Neural cell (in vitro differentiated cells): ENCODE results near the gene MAD2L1BP. TPM values are rescaled to one million over a fixed set of nuclear protein-coding genes. Genes with fewer than 3 reads are reported as not detected.
A peak's percentile ranks its signal among the peaks of the same experiment; 100 is the strongest.
"Not testable (repeated sequence)": the region's sequence is repeated elsewhere in the genome, so short reads cannot be mapped to it uniquely, and the experiment has no call there.

Experiments
- H2AFZ ChIP-seq: fragments of 200-600, 300-800 bp; sonication (generic), shearing (Covaris generic); 2 replicates; pipeline ENCODE4 v1.6.0; 2014; ENCODE audit warnings: low read depth, mild to moderate bottlenecking, antibody characterized with exemption, low read length, moderate library complexity
- H3F3A ChIP-seq: fragments of 200-600 bp; shearing (Covaris generic); 2 replicates; pipeline ENCODE4 v1.6.1; 2016; ENCODE audit warnings: mild to moderate bottlenecking, moderate library complexity, mixed read lengths, antibody characterized with exemption, low read length; ENCODE audit not compliant: insufficient read depth, poor library complexity, severe bottlenecking
- H3K27ac ChIP-seq: fragments of 200-600, 300-800 bp; sonication (generic), shearing (Covaris generic); 2 replicates; pipeline ENCODE4 v1.5.1; 2014; ENCODE audit warnings: mild to moderate bottlenecking, low read length, moderate library complexity
- H3K27me3 ChIP-seq: fragments of 300-800, 200-600 bp; sonication (generic), shearing (Covaris generic); 2 replicates; pipeline ENCODE4 v1.6.0; 2014; ENCODE audit warnings: mild to moderate bottlenecking, low read depth, low read length, moderate library complexity; ENCODE audit not compliant: insufficient read depth
- H3K36me3 ChIP-seq: fragments of 300-800, 200-600 bp; sonication (generic), shearing (Covaris generic); 2 replicates; pipeline ENCODE4 v1.5.1; 2014; ENCODE audit warnings: mild to moderate bottlenecking, antibody characterized with exemption, low read length, moderate library complexity; ENCODE audit not compliant: insufficient read depth
- H3K4me2 ChIP-seq: fragments of 300-800, 200-600 bp; sonication (generic), shearing (Covaris generic); 2 replicates; pipeline ENCODE4 v1.6.0; 2014; ENCODE audit warnings: mild to moderate bottlenecking, low read length
- H3K4me3 ChIP-seq: fragments of 300-800, 200-600 bp; sonication (generic), shearing (Covaris generic); 2 replicates; pipeline ENCODE4 v1.5.1; 2014; ENCODE audit warnings: mild to moderate bottlenecking, low read length, moderate library complexity
- H3K79me2 ChIP-seq: fragments of 200-600 bp; shearing (Covaris generic); replicated peaks from 2 replicates; pipeline ENCODE4 v1.6.0; 2014; ENCODE audit warnings: mild to moderate bottlenecking, low read length, moderate library complexity; ENCODE audit not compliant: insufficient read depth
- H3K9ac ChIP-seq: fragments of 300-800, 200-600 bp; sonication (generic), shearing (Covaris generic); 2 replicates; pipeline ENCODE4 v1.6.1; 2016; ENCODE audit warnings: mild to moderate bottlenecking, low read length, mixed read lengths
- H3K9me2 ChIP-seq: fragments of 200-600 bp; shearing (Covaris generic); 2 replicates; pipeline ENCODE4 v1.6.1; 2016; ENCODE audit warnings: mild to moderate bottlenecking, low read length, mixed read lengths; ENCODE audit not compliant: insufficient read depth
- H3K9me3 ChIP-seq: fragments of 200-600, 300-800 bp; sonication (generic), shearing (Covaris generic); 2 replicates; pipeline ENCODE4 v1.6.1; 2016; ENCODE audit warnings: mild to moderate bottlenecking, mixed run types, low read length, moderate library complexity, mixed read lengths
- H4K20me1 ChIP-seq: fragments of 200-600 bp; shearing (Covaris generic); 2 replicates; pipeline ENCODE4 v1.6.1; 2016; ENCODE audit warnings: mild to moderate bottlenecking, mixed run types; ENCODE audit not compliant: insufficient read depth
- EP300 ChIP-seq: fragments of 450-650 bp; conservative IDR thresholded peaks from 2 replicates; pipeline ENCODE4 v1.6.1; 2014; ENCODE audit warnings: antibody characterized with exemption, mild to moderate bottlenecking, moderate library complexity; ENCODE audit not compliant: poor library complexity, severe bottlenecking
- EZH2 ChIP-seq: fragments of 200-600, 300-800 bp; shearing (Covaris generic), sonication (generic); IDR thresholded peaks from 2 replicates; pipeline ENCODE4 v1.6.1; 2014; ENCODE audit warnings: antibody characterized with exemption, low read length, borderline replicate concordance, mild to moderate bottlenecking; ENCODE audit not compliant: insufficient read depth, poor library complexity, severe bottlenecking
- MXI1 ChIP-seq: fragments of 450-650 bp; conservative IDR thresholded peaks from 2 replicates; pipeline ENCODE4 v1.6.1; 2014; ENCODE audit warnings: antibody characterized with exemption, mild to moderate bottlenecking; ENCODE audit not compliant: poor library complexity, severe bottlenecking
- POLR2AphosphoS5 ChIP-seq: IDR thresholded peaks from 2 replicates; pipeline ENCODE4 v1.6.1; 2012
- RAD21 ChIP-seq: fragments of 450-650 bp; conservative IDR thresholded peaks from 2 replicates; pipeline ENCODE4 v1.6.1; 2014; ENCODE audit warnings: antibody characterized with exemption, mild to moderate bottlenecking, moderate library complexity
- SMC3 ChIP-seq: fragments of 450-650 bp; conservative IDR thresholded peaks from 2 replicates; pipeline ENCODE4 v1.6.1; 2014; ENCODE audit warnings: antibody characterized with exemption, mild to moderate bottlenecking, moderate library complexity; ENCODE audit not compliant: poor library complexity
- TAF1 ChIP-seq: IDR thresholded peaks from 2 replicates; pipeline ENCODE4 v1.6.1; 2012; ENCODE audit warnings: low read depth
- polyA minus RNA-seq: library from RNA; depleted of rRNA, polyadenylated mRNA; stranded (reverse); fragments of >200 nt; gene quantifications from 2 replicates; pipeline ENCODE4 v1.2.3, GENCODE V29; 2014
- polyA plus RNA-seq: library from polyadenylated mRNA; depleted of rRNA; stranded (reverse); fragments of >200 nt; gene quantifications from 2 replicates; pipeline ENCODE4 v1.2.3, GENCODE V29; 2014
- TF ChIP-seq, protein P1 (sequence below): fragments of 450-650 bp; IDR thresholded peaks from 2 replicates; pipeline ENCODE4 v1.5.1; 2014; ENCODE audit warnings: antibody characterized with exemption, mild to moderate bottlenecking, moderate library complexity; ENCODE audit not compliant: poor library complexity, severe bottlenecking
- TF ChIP-seq, protein P2 (sequence below): IDR thresholded peaks from 2 replicates; pipeline ENCODE4 v1.6.1; 2012; ENCODE audit warnings: borderline replicate concordance

The MAD2L1BP gene, protein sequence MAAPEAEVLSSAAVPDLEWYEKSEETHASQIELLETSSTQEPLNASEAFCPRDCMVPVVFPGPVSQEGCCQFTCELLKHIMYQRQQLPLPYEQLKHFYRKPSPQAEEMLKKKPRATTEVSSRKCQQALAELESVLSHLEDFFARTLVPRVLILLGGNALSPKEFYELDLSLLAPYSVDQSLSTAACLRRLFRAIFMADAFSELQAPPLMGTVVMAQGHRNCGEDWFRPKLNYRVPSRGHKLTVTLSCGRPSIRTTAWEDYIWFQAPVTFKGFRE
- polyA plus RNA-seq (43.2 and 64.2 TPM in 2 replicates), polyA minus RNA-seq (54.2 and 54.3 TPM in 2 replicates)

DNA sequence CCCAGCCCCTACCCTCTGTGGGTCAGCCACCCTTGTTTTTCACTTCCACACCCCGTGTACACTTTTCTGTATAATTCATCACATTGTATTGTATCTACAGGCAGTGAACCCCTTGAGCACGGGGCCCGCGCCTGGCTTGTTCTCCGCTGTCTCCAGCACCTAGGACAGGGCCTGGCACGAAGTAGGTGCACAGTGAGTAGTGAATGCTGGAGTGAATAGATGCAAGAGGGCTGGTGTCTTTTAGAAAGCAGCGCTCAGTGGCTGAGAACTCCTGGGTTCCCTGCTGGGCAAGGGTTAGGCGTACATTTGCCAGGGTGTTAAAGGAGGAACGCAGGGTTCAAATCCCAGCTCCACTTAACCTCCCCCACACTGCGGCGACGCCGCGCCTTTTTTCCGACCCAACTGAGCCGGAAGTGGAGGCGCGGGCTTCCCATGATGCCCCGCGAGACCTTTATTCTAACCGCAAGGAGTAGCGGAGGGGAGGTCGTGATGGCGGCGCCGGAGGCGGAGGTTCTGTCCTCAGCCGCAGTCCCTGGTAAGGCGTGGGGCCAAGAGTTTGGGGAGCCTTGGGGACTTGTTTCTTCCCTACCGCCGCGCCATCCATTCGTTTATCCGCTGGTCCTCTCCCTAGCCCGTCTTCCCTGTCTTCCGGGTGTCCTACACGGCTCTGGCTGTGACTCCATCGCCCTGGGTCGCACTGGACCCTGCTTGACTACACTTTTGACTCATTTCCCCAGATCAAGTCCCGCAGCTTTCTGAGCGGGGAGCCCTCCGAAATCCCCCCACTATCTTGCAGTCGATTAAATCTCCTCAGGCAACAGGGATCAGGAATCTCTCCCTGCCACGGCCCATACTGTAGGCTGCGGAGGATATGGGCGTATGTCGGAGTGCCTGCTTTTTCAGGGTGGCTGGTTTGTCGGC lies at the start of gene MAD2L1BP:
MAD2L1BP (plus strand) TSS at position 454 of the 921 bp plus-strand sequence; CDS start at position 490, 36 bp downstream.
- H3K36me3 ChIP-seq: no peaks in the 10 kb centered on the region
- peak within 1 kb of the TSS; percentile 99 for H2AFZ ChIP-seq
- no peaks in the 10 kb centered on the region for H3K9me2 ChIP-seq
- H3K27me3 ChIP-seq: no peaks in the 10 kb centered on the region
- H3K4me3 ChIP-seq: peak within 1 kb of the TSS; percentile 94
- no peaks in the 10 kb centered on the region for H3K9me3 ChIP-seq
- peaks cover 21% of the 10 kb centered on the region for H3K79me2 ChIP-seq
- H3K27ac ChIP-seq: peak within 1 kb of the TSS; percentile 84
- no peaks in the 10 kb centered on the region for H3F3A ChIP-seq
- H3K4me2 ChIP-seq: peak within 1 kb of the TSS; percentile 94
- peak; percentile 96 for TF ChIP-seq TAF1
- peak; percentile 96 for TF ChIP-seq POLR2AphosphoS5
- TF ChIP-seq, protein P1, sequence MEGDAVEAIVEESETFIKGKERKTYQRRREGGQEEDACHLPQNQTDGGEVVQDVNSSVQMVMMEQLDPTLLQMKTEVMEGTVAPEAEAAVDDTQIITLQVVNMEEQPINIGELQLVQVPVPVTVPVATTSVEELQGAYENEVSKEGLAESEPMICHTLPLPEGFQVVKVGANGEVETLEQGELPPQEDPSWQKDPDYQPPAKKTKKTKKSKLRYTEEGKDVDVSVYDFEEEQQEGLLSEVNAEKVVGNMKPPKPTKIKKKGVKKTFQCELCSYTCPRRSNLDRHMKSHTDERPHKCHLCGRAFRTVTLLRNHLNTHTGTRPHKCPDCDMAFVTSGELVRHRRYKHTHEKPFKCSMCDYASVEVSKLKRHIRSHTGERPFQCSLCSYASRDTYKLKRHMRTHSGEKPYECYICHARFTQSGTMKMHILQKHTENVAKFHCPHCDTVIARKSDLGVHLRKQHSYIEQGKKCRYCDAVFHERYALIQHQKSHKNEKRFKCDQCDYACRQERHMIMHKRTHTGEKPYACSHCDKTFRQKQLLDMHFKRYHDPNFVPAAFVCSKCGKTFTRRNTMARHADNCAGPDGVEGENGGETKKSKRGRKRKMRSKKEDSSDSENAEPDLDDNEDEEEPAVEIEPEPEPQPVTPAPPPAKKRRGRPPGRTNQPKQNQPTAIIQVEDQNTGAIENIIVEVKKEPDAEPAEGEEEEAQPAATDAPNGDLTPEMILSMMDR: peak; percentile 10
- TF ChIP-seq MXI1: peak; percentile 73
- no peak for TF ChIP-seq RAD21
- TF ChIP-seq, protein P2, sequence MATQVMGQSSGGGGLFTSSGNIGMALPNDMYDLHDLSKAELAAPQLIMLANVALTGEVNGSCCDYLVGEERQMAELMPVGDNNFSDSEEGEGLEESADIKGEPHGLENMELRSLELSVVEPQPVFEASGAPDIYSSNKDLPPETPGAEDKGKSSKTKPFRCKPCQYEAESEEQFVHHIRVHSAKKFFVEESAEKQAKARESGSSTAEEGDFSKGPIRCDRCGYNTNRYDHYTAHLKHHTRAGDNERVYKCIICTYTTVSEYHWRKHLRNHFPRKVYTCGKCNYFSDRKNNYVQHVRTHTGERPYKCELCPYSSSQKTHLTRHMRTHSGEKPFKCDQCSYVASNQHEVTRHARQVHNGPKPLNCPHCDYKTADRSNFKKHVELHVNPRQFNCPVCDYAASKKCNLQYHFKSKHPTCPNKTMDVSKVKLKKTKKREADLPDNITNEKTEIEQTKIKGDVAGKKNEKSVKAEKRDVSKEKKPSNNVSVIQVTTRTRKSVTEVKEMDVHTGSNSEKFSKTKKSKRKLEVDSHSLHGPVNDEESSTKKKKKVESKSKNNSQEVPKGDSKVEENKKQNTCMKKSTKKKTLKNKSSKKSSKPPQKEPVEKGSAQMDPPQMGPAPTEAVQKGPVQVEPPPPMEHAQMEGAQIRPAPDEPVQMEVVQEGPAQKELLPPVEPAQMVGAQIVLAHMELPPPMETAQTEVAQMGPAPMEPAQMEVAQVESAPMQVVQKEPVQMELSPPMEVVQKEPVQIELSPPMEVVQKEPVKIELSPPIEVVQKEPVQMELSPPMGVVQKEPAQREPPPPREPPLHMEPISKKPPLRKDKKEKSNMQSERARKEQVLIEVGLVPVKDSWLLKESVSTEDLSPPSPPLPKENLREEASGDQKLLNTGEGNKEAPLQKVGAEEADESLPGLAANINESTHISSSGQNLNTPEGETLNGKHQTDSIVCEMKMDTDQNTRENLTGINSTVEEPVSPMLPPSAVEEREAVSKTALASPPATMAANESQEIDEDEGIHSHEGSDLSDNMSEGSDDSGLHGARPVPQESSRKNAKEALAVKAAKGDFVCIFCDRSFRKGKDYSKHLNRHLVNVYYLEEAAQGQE: peak; percentile 73
- no peak for TF ChIP-seq EZH2
- TF ChIP-seq SMC3: no peak
- no peak for TF ChIP-seq EP300
- H4K20me1 ChIP-seq: no peaks in the 10 kb centered on the region
- peak within 1 kb of the TSS; percentile 96 for H3K9ac ChIP-seq

DNA sequence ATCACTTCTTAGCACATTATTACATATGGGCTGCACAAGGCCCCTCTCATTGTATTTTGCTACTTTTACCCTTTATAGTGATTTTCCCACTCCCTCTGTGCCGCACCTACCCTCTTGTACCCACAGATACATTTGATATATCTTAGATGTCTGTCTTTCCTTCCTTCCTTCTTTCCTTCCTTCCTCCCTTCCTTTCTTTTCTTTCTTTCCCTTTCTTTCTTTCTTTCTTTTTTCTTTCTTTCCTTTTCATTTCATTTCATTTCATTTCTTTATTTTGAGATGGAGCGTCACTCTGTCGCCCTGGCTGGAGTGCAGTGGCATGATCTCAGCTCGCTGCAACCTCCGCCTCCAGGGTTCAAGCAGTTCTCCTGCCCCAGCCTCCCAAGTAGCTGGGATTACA lies 47.4 kb upstream of the MAD2L1BP start:
- Histone ChIP-seq H2AFZ (no peak overlapping the region), H3K9me2 (no peaks in the 10 kb centered on the region), H3K4me3 (no peak overlapping the region), H3K4me2 (no peak overlapping the region), H3K79me2 (no peaks in the 10 kb centered on the region), H3K9me3 (no peaks in the 10 kb centered on the region), H4K20me1 (no peaks in the 10 kb centered on the region), H3K36me3 (no peaks in the 10 kb centered on the region), H3K9ac (no peak overlapping the region), H3K27me3 (no peaks in the 10 kb centered on the region), H3F3A (no peaks in the 10 kb centered on the region), H3K27ac (no peak overlapping the region)
- TF ChIP-seq EP300: no peak

DNA sequence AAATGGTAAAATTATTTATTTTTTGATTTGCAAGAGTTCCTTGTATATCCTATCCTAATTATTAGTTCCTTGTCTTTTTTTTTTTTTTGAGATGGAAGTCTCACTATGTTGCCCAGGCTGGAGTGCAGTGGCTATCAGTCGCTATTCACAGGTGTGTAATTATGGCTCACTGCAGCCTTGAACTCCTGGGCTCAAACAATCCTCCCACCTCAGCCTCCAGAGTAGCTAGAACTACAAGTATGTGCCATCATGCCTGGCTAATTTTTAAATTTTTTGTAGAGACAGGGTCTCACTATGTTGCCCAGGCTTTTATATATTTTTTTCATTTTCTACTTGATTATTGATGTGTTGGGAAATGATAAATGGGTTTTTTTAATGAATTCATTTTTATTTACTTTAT lies 46.1 kb upstream of the MAD2L1BP start:
- H3K27ac ChIP-seq, H3K9me3 ChIP-seq, H2AFZ ChIP-seq, H3F3A ChIP-seq, H4K20me1 ChIP-seq, H3K9ac ChIP-seq, H3K27me3 ChIP-seq, H3K79me2 ChIP-seq, H3K36me3 ChIP-seq, H3K4me3 ChIP-seq, H3K4me2 ChIP-seq, H3K9me2 ChIP-seq: not testable (repeated sequence)
